Measurements from ENCODE around the gene CTSF.

The CTSF gene

DNA sequence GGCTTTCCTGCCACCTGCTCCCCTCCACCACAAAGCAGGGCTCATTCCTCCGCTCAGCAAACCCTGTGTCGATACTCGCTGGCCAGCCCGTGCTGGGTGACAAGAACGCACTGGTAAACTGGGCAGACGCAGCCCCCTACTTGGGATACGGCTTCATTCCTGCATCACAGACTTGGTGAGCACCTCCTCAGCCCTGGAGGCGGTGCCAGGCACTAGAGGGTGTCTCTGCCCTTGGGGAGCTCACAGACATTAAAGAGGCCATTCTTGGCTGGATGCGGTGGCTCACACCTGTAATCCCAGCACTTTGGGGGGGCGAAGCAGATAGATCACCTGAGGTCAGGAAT, 28.6 kb downstream of the CTSF start:
- TF ChIP-seq, protein P1, sequence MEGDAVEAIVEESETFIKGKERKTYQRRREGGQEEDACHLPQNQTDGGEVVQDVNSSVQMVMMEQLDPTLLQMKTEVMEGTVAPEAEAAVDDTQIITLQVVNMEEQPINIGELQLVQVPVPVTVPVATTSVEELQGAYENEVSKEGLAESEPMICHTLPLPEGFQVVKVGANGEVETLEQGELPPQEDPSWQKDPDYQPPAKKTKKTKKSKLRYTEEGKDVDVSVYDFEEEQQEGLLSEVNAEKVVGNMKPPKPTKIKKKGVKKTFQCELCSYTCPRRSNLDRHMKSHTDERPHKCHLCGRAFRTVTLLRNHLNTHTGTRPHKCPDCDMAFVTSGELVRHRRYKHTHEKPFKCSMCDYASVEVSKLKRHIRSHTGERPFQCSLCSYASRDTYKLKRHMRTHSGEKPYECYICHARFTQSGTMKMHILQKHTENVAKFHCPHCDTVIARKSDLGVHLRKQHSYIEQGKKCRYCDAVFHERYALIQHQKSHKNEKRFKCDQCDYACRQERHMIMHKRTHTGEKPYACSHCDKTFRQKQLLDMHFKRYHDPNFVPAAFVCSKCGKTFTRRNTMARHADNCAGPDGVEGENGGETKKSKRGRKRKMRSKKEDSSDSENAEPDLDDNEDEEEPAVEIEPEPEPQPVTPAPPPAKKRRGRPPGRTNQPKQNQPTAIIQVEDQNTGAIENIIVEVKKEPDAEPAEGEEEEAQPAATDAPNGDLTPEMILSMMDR (IDR thresholded peaks at IDR 0.05): no peak
- no peak for DNase-seq
- peak overlapping the region; percentile 75 for H3K27ac Mint-ChIP-seq
- peaks cover 48% of the 10 kb centered on the region for H3K4me1 Mint-ChIP-seq
- no peaks in the 10 kb centered on the region for H3K9me3 Mint-ChIP-seq
- H3K27me3 Mint-ChIP-seq (ENCODE audit: low read depth, poor library complexity): peaks cover 6% of the 10 kb centered on the region
- H3K36me3 Mint-ChIP-seq (ENCODE audit: low read depth): peaks cover 41% of the 10 kb centered on the region
- H3K4me3 Mint-ChIP-seq: no peak overlapping the region

DNA sequence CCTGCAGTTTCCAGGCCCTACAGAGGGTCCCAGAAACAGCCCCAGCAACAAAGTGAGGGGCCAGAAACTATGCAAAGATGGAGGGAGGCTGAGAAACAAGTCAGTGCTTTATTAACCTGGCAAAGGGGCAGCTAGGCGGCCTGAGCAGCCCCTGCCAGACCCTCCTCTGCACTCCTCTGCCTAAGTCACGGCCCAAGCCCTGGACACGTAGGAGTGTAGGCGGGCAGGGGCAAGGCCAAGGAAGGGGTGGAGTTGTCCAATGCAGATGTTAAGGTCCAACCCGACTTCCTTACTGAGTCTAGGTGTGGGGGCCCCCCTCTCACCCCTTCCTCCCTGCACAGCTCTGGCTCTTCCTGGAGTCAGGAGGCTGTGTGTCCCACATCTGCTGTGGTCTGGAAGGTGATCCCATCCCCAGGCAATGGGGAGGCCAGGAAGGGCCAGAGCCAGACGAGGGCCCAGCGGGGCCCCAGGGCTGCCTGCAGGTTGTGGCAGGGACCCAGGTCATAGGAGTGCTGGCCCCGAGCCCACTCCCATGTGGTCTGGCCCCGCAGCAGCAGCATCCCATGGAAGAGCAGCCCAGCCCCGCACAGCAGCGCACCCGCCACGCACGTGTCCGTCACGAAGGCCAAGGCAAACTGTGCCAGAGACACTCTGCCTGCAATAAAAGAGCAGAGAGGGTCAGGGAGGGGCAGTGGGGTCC, 29.1 kb downstream of the CTSF start:
- H3K27ac Mint-ChIP-seq: peak overlapping the region; percentile 88
- peaks cover 44% of the 10 kb centered on the region for H3K4me1 Mint-ChIP-seq

DNA sequence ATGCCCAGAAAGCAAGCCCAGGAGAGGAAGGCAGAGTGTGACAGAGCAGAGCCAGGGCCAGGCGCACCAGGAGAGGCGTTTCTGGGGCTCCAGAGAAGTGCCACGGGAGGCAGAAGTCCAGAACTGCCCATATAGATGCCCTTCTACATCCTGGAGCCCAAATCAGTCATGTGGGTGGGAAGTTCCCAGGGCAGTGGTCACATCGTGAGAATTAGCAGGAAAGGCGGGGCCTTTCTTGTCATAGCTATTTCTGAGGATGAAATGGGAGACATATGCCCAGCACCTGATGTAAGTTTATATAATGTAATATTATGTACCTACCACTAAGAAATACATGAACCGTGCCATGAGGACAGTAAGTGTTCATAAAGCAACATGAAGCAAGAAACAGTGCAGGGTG, 35.6 kb downstream of the CTSF start:
- no peak for DNase-seq
- no peak overlapping the region for H3K27ac Mint-ChIP-seq
- no peak overlapping the region for H3K4me3 Mint-ChIP-seq
- H3K36me3 Mint-ChIP-seq (ENCODE audit: low read depth): peaks cover 46% of the 10 kb centered on the region
- TF ChIP-seq, protein P1 (IDR thresholded peaks at IDR 0.05): no peak
- peaks cover 10% of the 10 kb centered on the region for H3K27me3 Mint-ChIP-seq (ENCODE audit: low read depth, poor library complexity)
- peaks cover 9% of the 10 kb centered on the region for H3K4me1 Mint-ChIP-seq
- no peaks in the 10 kb centered on the region for H3K9me3 Mint-ChIP-seq

More for the DNA sequence above, 29.1 kb downstream of the CTSF start:
- Mint-ChIP-seq H3K4me3 (no peak overlapping the region), H3K27me3 (ENCODE audit: low read depth, poor library complexity) (peaks cover 6% of the 10 kb centered on the region), H3K36me3 (ENCODE audit: low read depth) (peaks cover 44% of the 10 kb centered on the region), H3K9me3 (no peaks in the 10 kb centered on the region)
- DNase-seq: no peak
- TF ChIP-seq, protein P1 (IDR thresholded peaks at IDR 0.05): no peak

DNA sequence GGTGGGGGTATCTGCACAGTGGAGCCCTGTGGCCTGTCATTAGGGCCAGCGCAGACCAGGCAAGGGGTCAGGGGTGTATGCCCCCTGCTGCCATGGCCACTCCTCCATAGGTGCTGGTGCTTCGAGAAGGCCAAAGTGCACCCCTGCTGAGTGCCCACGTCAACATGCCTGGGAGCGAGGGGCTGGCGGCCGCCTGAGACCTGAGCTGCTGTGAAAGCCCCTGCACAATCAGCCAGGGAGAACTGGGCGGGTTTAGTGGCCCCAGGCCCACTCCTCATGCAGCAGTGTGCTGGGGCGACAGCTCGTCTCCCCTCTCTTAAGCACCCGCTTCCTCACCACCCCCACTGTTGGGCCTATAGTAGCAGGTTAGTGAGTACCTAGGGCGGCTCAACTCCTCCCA, 36.6 kb downstream of the CTSF start:
- Mint-ChIP-seq H3K27me3 (ENCODE audit: low read depth, poor library complexity) (peaks cover 10% of the 10 kb centered on the region), H3K9me3 (no peaks in the 10 kb centered on the region), H3K4me1 (peaks cover 9% of the 10 kb centered on the region)

DNA sequence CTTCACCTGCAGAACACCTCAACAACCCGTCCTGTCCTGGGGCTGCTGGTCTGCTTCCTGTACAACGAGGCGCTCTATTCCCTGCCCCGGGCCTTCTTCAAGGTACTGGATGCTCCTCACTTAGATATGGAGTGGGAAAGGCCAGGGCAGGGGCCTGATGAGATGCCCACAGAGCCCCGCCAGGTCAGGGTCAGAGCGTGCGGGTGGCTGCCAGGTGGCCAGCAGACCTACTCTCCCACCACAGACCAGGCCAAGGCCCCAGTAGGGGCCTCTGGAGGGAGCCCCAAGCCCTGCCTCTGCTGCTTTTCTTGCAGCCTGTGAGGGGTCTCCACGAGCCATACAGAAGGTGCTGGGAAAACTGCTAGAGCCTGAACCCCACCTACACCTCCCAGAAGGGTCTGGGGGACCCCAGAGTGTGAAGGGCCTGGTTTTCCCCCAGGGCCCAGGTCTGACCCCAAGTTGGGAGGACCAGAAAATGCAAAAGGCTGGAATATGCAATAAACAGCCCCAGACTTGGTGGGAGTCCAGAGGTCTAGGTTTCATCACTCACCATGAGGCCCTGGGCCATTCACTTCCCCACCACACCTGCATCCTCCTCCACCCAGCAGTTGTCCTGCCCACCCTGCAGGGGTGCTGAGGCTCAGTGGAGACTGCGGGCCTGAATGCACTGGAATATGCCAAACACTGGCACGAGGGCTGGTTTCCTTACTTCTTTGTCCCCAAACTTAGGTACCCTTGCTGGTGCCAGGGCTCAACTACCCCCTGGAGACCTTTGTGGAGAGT, 37.3 kb downstream of the CTSF start:
- no peak for DNase-seq
- Mint-ChIP-seq H3K9me3 (no peaks in the 10 kb centered on the region), H3K4me3 (no peak overlapping the region), H3K36me3 (ENCODE audit: low read depth) (peaks cover 37% of the 10 kb centered on the region), H3K4me1 (peaks cover 9% of the 10 kb centered on the region), H3K27me3 (ENCODE audit: low read depth, poor library complexity) (peaks cover 10% of the 10 kb centered on the region), H3K27ac (no peak overlapping the region)
- TF ChIP-seq, protein P1 (IDR thresholded peaks at IDR 0.05): no peak

More for the DNA sequence above, 36.6 kb downstream of the CTSF start:
- H3K36me3 Mint-ChIP-seq (ENCODE audit: low read depth): peaks cover 40% of the 10 kb centered on the region
- DNase-seq: no peak
- H3K27ac Mint-ChIP-seq: no peak overlapping the region
- TF ChIP-seq, protein P1 (IDR thresholded peaks at IDR 0.05): no peak
- no peak overlapping the region for H3K4me3 Mint-ChIP-seq

All from nephron progenitor cell (in vitro differentiated cells).